ENCODE data around the gene LDB3. TPM values are rescaled to one million over a fixed set of nuclear protein-coding genes. Genes with fewer than 3 reads are reported as not detected.

Gene LDB3
- total and polyA plus RNA-seq, 9 of the 15 experiments (the other 6 are each of a cell fraction or from before 2014, with no cell fraction given): 0.03 TPM; not detected in 8

- no peak for TF ChIP-seq ZNF316 (IDR thresholded peaks at IDR 0.05)
- TF ChIP-seq HLTF (IDR thresholded peaks at IDR 0.05): no peak
- TF ChIP-seq ZBTB5 (IDR thresholded peaks at IDR 0.05): no peak
- no peak for TF ChIP-seq ELK3 (CRISPR knock-in tag; IDR thresholded peaks at IDR 0.05)
- TF ChIP-seq ZNF121 (CRISPR knock-in tag; conservative IDR thresholded peaks at IDR 0.05): no peak
- no peak for TF ChIP-seq TEAD2 (tag; IDR thresholded peaks at IDR 0.05)
- no peak for TF ChIP-seq ETS2 (tag; IDR thresholded peaks at IDR 0.05; ENCODE audit: borderline replicate concordance, poor library complexity, severe bottlenecking)
- TF ChIP-seq ZNF253 (CRISPR knock-in tag; conservative IDR thresholded peaks at IDR 0.05): no peak
- TF ChIP-seq ASH1L (IDR thresholded peaks at IDR 0.05; ENCODE audit: borderline replicate concordance, low read depth, partially characterized antibody): no peak
- TF ChIP-seq CBX5 (IDR thresholded peaks at IDR 0.05; ENCODE audit: borderline replicate concordance, low read depth): 0 out of 2 replicates have a peak, but pooled peaks have one; percentile 11
- TF ChIP-seq GTF2A2 (tag; IDR thresholded peaks at IDR 0.05): no peak
- TF ChIP-seq ELF4 (CRISPR knock-in tag; IDR thresholded peaks at IDR 0.05): no peak
- TF ChIP-seq TAF9B (IDR thresholded peaks at IDR 0.05; ENCODE audit: partially characterized antibody): no peak
- no peak for TF ChIP-seq TRIM24 (IDR thresholded peaks at IDR 0.05)
- no peak for TF ChIP-seq MTF1 (CRISPR knock-in tag; IDR thresholded peaks at IDR 0.05; ENCODE audit: borderline replicate concordance)
- no peak for TF ChIP-seq ZNF436 (CRISPR knock-in tag; IDR thresholded peaks at IDR 0.05)
- peak; percentile 77 for TF ChIP-seq SMC3 (conservative IDR thresholded peaks at IDR 0.05; ENCODE audit: insufficient read depth, low read depth, low read length)
- TF ChIP-seq VEZF1 (CRISPR knock-in tag; IDR thresholded peaks at IDR 0.05): peak; percentile 84; the same call in 1 of the 2 replicates
- TF ChIP-seq ZNF830 (CRISPR knock-in tag; IDR thresholded peaks at IDR 0.05): no peak
- TF ChIP-seq ZNF3 (CRISPR knock-in tag; IDR thresholded peaks at IDR 0.05): no peak
Measured at GRCh38 chr10:86710987-86711512, 42.7 kb downstream of the LDB3 start (continued).
